ENCODE data around the gene C22orf31.
"Not testable (repeated sequence)": the region's sequence is repeated elsewhere in the genome, so short reads cannot be mapped to it uniquely, and the experiment has no call there.

Gene C22orf31

GRCh38 chr22:29061773-29062172 lies at the start of gene C22orf31:
Gene C22orf31, minus strand, starts transcription at chr22:29061831. Its CDS starts 39 bp downstream, at chr22:29061792.
- DNase-seq, result no peak

- no peak for DNase-seq
These were observed 49.3 kb upstream of the C22orf31 start for GRCh38 chr22:29110946-29111345.

- DNase-seq, result no peak
These were observed 48.2 kb upstream of the C22orf31 start for GRCh38 chr22:29109822-29110221.

GRCh38 chr22:29108137-29108536 lies 46.5 kb upstream of the C22orf31 start:
- no peak for DNase-seq

- DNase-seq, result no peak
These were observed 45.2 kb upstream of the C22orf31 start for GRCh38 chr22:29106839-29107238.

GRCh38 chr22:29105468-29105867 lies 43.8 kb upstream of the C22orf31 start:
- DNase-seq, result no peak

- DNase-seq, result no peak
These were observed 41.5 kb upstream of the C22orf31 start for GRCh38 chr22:29103121-29103520.

GRCh38 chr22:29102300-29102699 lies 40.7 kb upstream of the C22orf31 start:
- no peak for DNase-seq

- no peak for DNase-seq
These were observed 36.7 kb upstream of the C22orf31 start for GRCh38 chr22:29098296-29098695.

GRCh38 chr22:29096736-29097669 lies 35.4 kb upstream of the C22orf31 start:
- no peak for DNase-seq

GRCh38 chr22:29095459-29095858 lies 33.8 kb upstream of the C22orf31 start:
- no peak for DNase-seq

GRCh38 chr22:29093501-29094300 lies 32.1 kb upstream of the C22orf31 start:
- DNase-seq, result no peak

GRCh38 chr22:29093030-29093429 lies 31.4 kb upstream of the C22orf31 start:
- DNase-seq, result no peak

- DNase-seq, result no peak
These were observed 30.6 kb upstream of the C22orf31 start for GRCh38 chr22:29092243-29092642.

GRCh38 chr22:29090039-29090438 lies 28.4 kb upstream of the C22orf31 start:
- DNase-seq, result no peak

- DNase-seq, result no peak
These were observed 27.9 kb upstream of the C22orf31 start for GRCh38 chr22:29089507-29089906.

- DNase-seq, result no peak
These were observed 27.2 kb upstream of the C22orf31 start for GRCh38 chr22:29088809-29089208.

GRCh38 chr22:29087012-29087411 lies 25.4 kb upstream of the C22orf31 start:
- DNase-seq, result no peak

GRCh38 chr22:29083933-29084591 lies 22.4 kb upstream of the C22orf31 start:
- no peak for DNase-seq

- not testable (repeated sequence) for DNase-seq
These were observed 21.9 kb upstream of the C22orf31 start for GRCh38 chr22:29083576-29083932.

- DNase-seq, result no peak
These were observed 21.4 kb upstream of the C22orf31 start for GRCh38 chr22:29082826-29083545.

- no peak for DNase-seq
These were observed 20.0 kb upstream of the C22orf31 start for GRCh38 chr22:29081517-29082236.

Data from NCI-H345 (cell line).